Caki2 (cell line): Measurements from ENCODE around the gene MTCH1. TPM values are rescaled to one million over a fixed set of nuclear protein-coding genes. Genes with fewer than 3 reads are reported as not detected.

ENCODE experiments used
- DNase-seq: peaks from one replicate; pipeline ENCODE4 v3.0.0-alpha.2; 2015; ENCODE audit warnings: low read depth
- in situ Hi-C: cut with HindIII; loops from 2 replicates; pipeline ENCODE4 v1.10.0; 2016; ENCODE audit warnings: low sequenced_read_pairs, low pct_unique_long_range_greater_than_20kb, mixed read lengths
- total RNA-seq: library from RNA; depleted of rRNA; stranded (reverse); fragments of >200 nt; shearing (Covaris generic); gene quantifications from 2 replicates; pipeline ENCODE4 v1.2.3, GENCODE V29; 2014; ENCODE audit warnings: low replicate concordance

The MTCH1 gene
- total RNA-seq, 1 experiment from 2014 or later = 218 TPM

GRCh38 chr6:37019065-37019450 is 33.1 kb upstream of the MTCH1 start:
- in situ Hi-C loops = no loop called here
- peak; percentile 67 for DNase-seq

GRCh38 chr6:37018198-37019064 is 32.4 kb upstream of the MTCH1 start:
- in situ Hi-C loops = no loop called here
- DNase-seq = peak; percentile 75

- no peak for DNase-seq
- in situ Hi-C loops = no loop called here
Observed at GRCh38 chr6:37017606-37018197, 31.7 kb upstream of the MTCH1 start.

GRCh38 chr6:37016995-37017394 is 31.0 kb upstream of the MTCH1 start:
- no peak for DNase-seq
- in situ Hi-C loops = no loop called here

- in situ Hi-C loops = no loop called here
- DNase-seq = no peak
Observed at GRCh38 chr6:37015532-37015931, 29.5 kb upstream of the MTCH1 start.

- in situ Hi-C loops = no loop called here
- no peak for DNase-seq
Observed at GRCh38 chr6:37014667-37015066, 28.7 kb upstream of the MTCH1 start.

- in situ Hi-C loops = no loop called here
- DNase-seq = no peak
Observed at GRCh38 chr6:37013516-37014491, 27.8 kb upstream of the MTCH1 start.

- DNase-seq = no peak
Observed at GRCh38 chr6:37011656-37012378, 25.8 kb upstream of the MTCH1 start.

GRCh38 chr6:37010402-37010892 is 24.5 kb upstream of the MTCH1 start:
- in situ Hi-C loops = no loop called here

More at GRCh38 chr6:37011656-37012378, 25.8 kb upstream of the MTCH1 start:
- in situ Hi-C loops = no loop called here

GRCh38 chr6:37008484-37009465 is 22.8 kb upstream of the MTCH1 start:
- DNase-seq = no peak
- in situ Hi-C loops = no loop called here

More at GRCh38 chr6:37010402-37010892, 24.5 kb upstream of the MTCH1 start:
- DNase-seq = no peak

- no peak for DNase-seq
- in situ Hi-C loops = no loop called here
Observed at GRCh38 chr6:37007340-37008043, 21.5 kb upstream of the MTCH1 start.

- in situ Hi-C loops = no loop called here
- DNase-seq = no peak
Observed at GRCh38 chr6:37006793-37007339, 20.9 kb upstream of the MTCH1 start.

GRCh38 chr6:37005827-37006567 is 20.0 kb upstream of the MTCH1 start:
- in situ Hi-C loops = no loop called here

GRCh38 chr6:37005061-37005810 is 19.2 kb upstream of the MTCH1 start, which contains the start of gene FGD2:
FGD2 (plus strand) TSS chr6:37005655; CDS start chr6:37005818, 163 bp downstream.
- DNase-seq = no peak
- in situ Hi-C loops = no loop called here

More at GRCh38 chr6:37005827-37006567, 20.0 kb upstream of the MTCH1 start:
- no peak for DNase-seq
